GM18868 (cell line): ENCODE data around the gene KAT6B.

ENCODE experiments used
- ATAC-seq: cut with Tn5 transposase; IDR thresholded peaks from one replicate; pipeline ENCODE4 v1.9.1; 2021; ENCODE audit warnings: mild to moderate bottlenecking, moderate library complexity; ENCODE audit not compliant: unreplicated experiment

KAT6B gene

GRCh38 chr10:74977913-74978847 lies 151.8 kb downstream of the KAT6B start:
- ATAC-seq, result peak; percentile 85

GRCh38 chr10:74981831-74982633 lies 155.6 kb downstream of the KAT6B start:
- no peak for ATAC-seq

GRCh38 chr10:74982634-74982982 lies 156.2 kb downstream of the KAT6B start:
- no peak for ATAC-seq

GRCh38 chr10:74983383-74983782 lies 157.0 kb downstream of the KAT6B start:
- no peak for ATAC-seq

GRCh38 chr10:74987339-74988053 lies 161.1 kb downstream of the KAT6B start:
- ATAC-seq, result no peak

- ATAC-seq, result no peak
These were observed 161.8 kb downstream of the KAT6B start for GRCh38 chr10:74988054-74988775.

- ATAC-seq, result no peak
These were observed 162.6 kb downstream of the KAT6B start for GRCh38 chr10:74988832-74989561.

- ATAC-seq, result no peak
These were observed 165.0 kb downstream of the KAT6B start for GRCh38 chr10:74991435-74991834.

- no peak for ATAC-seq
These were observed 165.7 kb downstream of the KAT6B start for GRCh38 chr10:74992068-74992467.

GRCh38 chr10:74993649-74994048 lies 167.2 kb downstream of the KAT6B start:
- ATAC-seq, result no peak

- ATAC-seq, result peak; percentile 93
These were observed 168.5 kb downstream of the KAT6B start for GRCh38 chr10:74994854-74995253.

GRCh38 chr10:74995806-74996205 lies 169.4 kb downstream of the KAT6B start:
- ATAC-seq, result no peak

GRCh38 chr10:74997163-74997562 lies 170.8 kb downstream of the KAT6B start:
- ATAC-seq, result no peak

GRCh38 chr10:75000748-75001321 lies 174.4 kb downstream of the KAT6B start:
- peak; percentile 88 for ATAC-seq

GRCh38 chr10:75001715-75002350 lies 175.4 kb downstream of the KAT6B start:
- ATAC-seq, result no peak

GRCh38 chr10:75002351-75002725 lies 175.9 kb downstream of the KAT6B start:
- ATAC-seq, result no peak

GRCh38 chr10:75002967-75003594 lies 176.7 kb downstream of the KAT6B start:
- ATAC-seq, result no peak

- no peak for ATAC-seq
These were observed 177.5 kb downstream of the KAT6B start for GRCh38 chr10:75003891-75004290.

GRCh38 chr10:75007646-75008045 lies 181.2 kb downstream of the KAT6B start:
- no peak for ATAC-seq
